K562 (cell line): ENCODE data around the gene ARMH1. TPM values are rescaled to one million over a fixed set of nuclear protein-coding genes. Genes with fewer than 3 reads are reported as not detected.

Source experiments
- ARNT ChIP-seq, 2 experiments: fragments of 450-650 bp; IDR thresholded peaks; 2 replicates each; pipeline ENCODE4 v1.6.1; 2016; ENCODE audit warnings: mild to moderate bottlenecking in 1 of 2
- COPS2 ChIP-seq: fragments of 450-650 bp; conservative IDR thresholded peaks from 2 replicates; pipeline ENCODE4 v1.6.1; 2016; ENCODE audit warnings: mild to moderate bottlenecking, moderate library complexity
- ERF ChIP-seq: fragments of 450-650 bp; formaldehyde crosslinking; IDR thresholded peaks from 2 replicates; pipeline ENCODE4 v1.4.0; 2020; ENCODE audit warnings: mild to moderate bottlenecking, mixed read lengths
- FOXP1 ChIP-seq: sonication (generic); formaldehyde crosslinking; IDR thresholded peaks from 2 replicates; pipeline ENCODE4 v1.8.0; 2022; ENCODE audit warnings: mild to moderate bottlenecking, missing genetic modification reagents
- MAFF ChIP-seq: IDR thresholded peaks from 2 replicates; pipeline ENCODE4 v1.6.1; 2012; ENCODE audit warnings: low read length, improper control_type of control experiment
- MTF1 ChIP-seq: fragments of 250-450 bp; sonication (Bioruptor Pico); IDR thresholded peaks from 2 replicates; pipeline ENCODE4 v1.9.0; 2021; ENCODE audit warnings: moderate library complexity, mild to moderate bottlenecking, inconsistent platforms, borderline replicate concordance
- MYNN ChIP-seq, 2 experiments: sonication (generic); formaldehyde crosslinking in 1 of 2; IDR thresholded peaks; 2 replicates each; pipeline versions ENCODE4 v1.5.0 to v1.6.1; 2016 to 2020; ENCODE audit warnings: antibody characterized with exemption in 1 of 2, missing genetic modification reagents in 1 of 2
- NR2C2 ChIP-seq, 2 experiments: fragments of 200-800 bp in 1 of 2; sonication (Bioruptor generic) in 1 of 2; sonication (generic) in 1 of 2; formaldehyde crosslinking in 1 of 2; IDR thresholded peaks; 2 replicates each; pipeline versions ENCODE4 v1.6.1 to v1.8.0; 2016 to 2022; ENCODE audit warnings: mild to moderate bottlenecking in 1 of 2, missing compliant biosample characterization in 1 of 2, missing genetic modification characterization in 1 of 2, missing genetic modification reagents in 1 of 2
- POLR2B ChIP-seq: fragments of 450-650 bp; IDR thresholded peaks from 2 replicates; pipeline ENCODE4 v1.6.1; 2018; ENCODE audit warnings: low read depth; ENCODE audit not compliant: partially characterized antibody
- TFAM ChIP-seq: fragments of 250-450 bp; sonication (Bioruptor Pico); conservative IDR thresholded peaks from 2 replicates; pipeline ENCODE4 v1.5.0; 2021; ENCODE audit warnings: mild to moderate bottlenecking, moderate library complexity
- TRIM28 ChIP-seq: fragments of 450-650 bp; IDR thresholded peaks from 2 replicates; pipeline ENCODE4 v1.6.1; 2017
- polyA plus RNA-seq, 8 experiments: library from polyadenylated mRNA; depleted of rRNA in 4 of 8; stranded (reverse) in 5 of 8; unstranded in 3 of 8; fragments of >200 nt; fragmentation: Nextera tagmentation in 2 of 8; fragmentation: Illumina TruSeq in 1 of 8; extraction: Ambion mirVana in 2 of 8; extraction: Trizol in 1 of 8; gene quantifications; 2 replicates each; pipeline versions ENCODE4 v1.2.1 to v1.2.3, GENCODE V29; 2011 to 2014; ENCODE audit warnings: inconsistent platforms in 1 of 8, missing spikeins in 1 of 8
- total RNA-seq, 7 experiments: library from RNA; depleted of rRNA in 6 of 7; stranded (reverse); fragments of >200 nt in 6 of 7; fragmentation: Illumina TruSeq in 2 of 7; extraction: Trizol in 2 of 7; gene quantifications; 2 replicates each; pipeline versions ENCODE4 v1.2.1 to v1.2.3, GENCODE V29; 2011 to 2021; ENCODE audit warnings: low replicate concordance in 1 of 7
- TF ChIP-seq, protein P1 (sequence below): fragments of 450-650 bp; conservative IDR thresholded peaks from 2 replicates; pipeline ENCODE4 v1.6.1; 2016; ENCODE audit warnings: missing genetic modification characterization, low read depth, mild to moderate bottlenecking, missing compliant biosample characterization, moderate library complexity
- TF ChIP-seq, protein P2 (sequence below): fragments of 250-450 bp; sonication (Bioruptor Pico); IDR thresholded peaks from 2 replicates; pipeline ENCODE4 v1.8.0; 2022; ENCODE audit warnings: inconsistent platforms, mild to moderate bottlenecking, moderate library complexity, borderline replicate concordance
- TF ChIP-seq, protein P3 (sequence below): sonication (generic); formaldehyde crosslinking; IDR thresholded peaks from 2 replicates; pipeline ENCODE4 v1.8.0; 2023; ENCODE audit warnings: mild to moderate bottlenecking, missing genetic modification reagents
- TF ChIP-seq, protein P4 (sequence below): fragments of 200-800 bp; sonication (Bioruptor generic); IDR thresholded peaks from 2 replicates; pipeline ENCODE4 v1.6.1; 2016; ENCODE audit warnings: missing genetic modification characterization, missing compliant biosample characterization

ARMH1 gene
- total and polyA plus RNA-seq, 9 of the 15 experiments (the other 6 are each of a cell fraction or from before 2014, with no cell fraction given): 0.41 TPM; not detected in 8

DNA sequence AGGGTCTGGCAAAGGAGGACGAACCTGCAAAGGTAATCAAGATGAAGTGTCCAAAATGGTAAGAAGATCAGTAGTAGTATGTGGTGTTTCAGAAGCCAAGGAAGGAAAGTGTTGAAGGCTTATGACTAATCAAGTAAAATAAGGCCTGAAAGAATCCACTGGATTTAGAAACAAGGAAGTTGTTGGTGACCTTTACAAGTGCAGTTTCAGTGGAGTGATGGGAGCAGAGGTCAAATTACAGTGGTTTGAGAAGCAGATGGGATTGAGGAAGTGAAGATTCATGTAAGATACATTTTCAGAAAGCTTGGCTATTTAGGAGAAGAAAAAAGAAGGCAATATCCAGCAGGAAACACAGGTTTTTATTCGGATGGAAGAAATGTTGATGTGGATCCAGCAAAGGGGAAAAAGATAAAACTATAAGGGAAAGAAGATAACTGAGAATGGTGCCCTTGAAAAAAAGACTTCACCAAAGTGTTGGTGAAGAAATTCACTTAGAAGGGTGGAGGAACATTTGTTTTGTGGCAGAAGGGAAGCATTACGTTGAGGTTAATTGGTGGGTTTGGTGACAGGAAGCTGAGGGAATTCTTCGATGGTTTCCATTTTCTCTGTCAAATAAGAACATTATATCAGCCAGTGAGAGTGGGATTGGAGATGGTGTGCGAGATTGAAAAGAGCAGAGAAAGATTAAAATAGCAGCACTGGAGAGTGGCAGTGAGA, 2.1 kb downstream of the ARMH1 start (continued):
- TF ChIP-seq, protein P1, sequence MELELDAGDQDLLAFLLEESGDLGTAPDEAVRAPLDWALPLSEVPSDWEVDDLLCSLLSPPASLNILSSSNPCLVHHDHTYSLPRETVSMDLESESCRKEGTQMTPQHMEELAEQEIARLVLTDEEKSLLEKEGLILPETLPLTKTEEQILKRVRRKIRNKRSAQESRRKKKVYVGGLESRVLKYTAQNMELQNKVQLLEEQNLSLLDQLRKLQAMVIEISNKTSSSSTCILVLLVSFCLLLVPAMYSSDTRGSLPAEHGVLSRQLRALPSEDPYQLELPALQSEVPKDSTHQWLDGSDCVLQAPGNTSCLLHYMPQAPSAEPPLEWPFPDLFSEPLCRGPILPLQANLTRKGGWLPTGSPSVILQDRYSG (tag): no peak
- TF ChIP-seq MTF1 (CRISPR knock-in tag): no peak
- no peak for TF ChIP-seq MAFF
- TF ChIP-seq TFAM (CRISPR knock-in tag): no peak
- TF ChIP-seq ARNT (IDR thresholded peaks at IDR 0.05): no peak
- TF ChIP-seq POLR2B: no peak
- no peak for TF ChIP-seq COPS2
- no peak for TF ChIP-seq FOXP1
- TF ChIP-seq ERF (CRISPR knock-in tag): no peak
- TF ChIP-seq TRIM28: no peak
- TF ChIP-seq, protein P2, sequence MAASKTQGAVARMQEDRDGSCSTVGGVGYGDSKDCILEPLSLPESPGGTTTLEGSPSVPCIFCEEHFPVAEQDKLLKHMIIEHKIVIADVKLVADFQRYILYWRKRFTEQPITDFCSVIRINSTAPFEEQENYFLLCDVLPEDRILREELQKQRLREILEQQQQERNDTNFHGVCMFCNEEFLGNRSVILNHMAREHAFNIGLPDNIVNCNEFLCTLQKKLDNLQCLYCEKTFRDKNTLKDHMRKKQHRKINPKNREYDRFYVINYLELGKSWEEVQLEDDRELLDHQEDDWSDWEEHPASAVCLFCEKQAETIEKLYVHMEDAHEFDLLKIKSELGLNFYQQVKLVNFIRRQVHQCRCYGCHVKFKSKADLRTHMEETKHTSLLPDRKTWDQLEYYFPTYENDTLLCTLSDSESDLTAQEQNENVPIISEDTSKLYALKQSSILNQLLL (CRISPR knock-in tag): no peak
- peak; percentile 68; the same call in 1 of the 2 replicates for TF ChIP-seq NR2C2 (CRISPR knock-in tag; IDR thresholded peaks at IDR 0.05)
- TF ChIP-seq NR2C2 (tag; IDR thresholded peaks at IDR 0.05): peak; percentile 94
- TF ChIP-seq, protein P3, sequence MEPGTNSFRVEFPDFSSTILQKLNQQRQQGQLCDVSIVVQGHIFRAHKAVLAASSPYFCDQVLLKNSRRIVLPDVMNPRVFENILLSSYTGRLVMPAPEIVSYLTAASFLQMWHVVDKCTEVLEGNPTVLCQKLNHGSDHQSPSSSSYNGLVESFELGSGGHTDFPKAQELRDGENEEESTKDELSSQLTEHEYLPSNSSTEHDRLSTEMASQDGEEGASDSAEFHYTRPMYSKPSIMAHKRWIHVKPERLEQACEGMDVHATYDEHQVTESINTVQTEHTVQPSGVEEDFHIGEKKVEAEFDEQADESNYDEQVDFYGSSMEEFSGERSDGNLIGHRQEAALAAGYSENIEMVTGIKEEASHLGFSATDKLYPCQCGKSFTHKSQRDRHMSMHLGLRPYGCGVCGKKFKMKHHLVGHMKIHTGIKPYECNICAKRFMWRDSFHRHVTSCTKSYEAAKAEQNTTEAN: peak; percentile 31; the same call in 1 of the 2 replicates
- TF ChIP-seq, protein P4, sequence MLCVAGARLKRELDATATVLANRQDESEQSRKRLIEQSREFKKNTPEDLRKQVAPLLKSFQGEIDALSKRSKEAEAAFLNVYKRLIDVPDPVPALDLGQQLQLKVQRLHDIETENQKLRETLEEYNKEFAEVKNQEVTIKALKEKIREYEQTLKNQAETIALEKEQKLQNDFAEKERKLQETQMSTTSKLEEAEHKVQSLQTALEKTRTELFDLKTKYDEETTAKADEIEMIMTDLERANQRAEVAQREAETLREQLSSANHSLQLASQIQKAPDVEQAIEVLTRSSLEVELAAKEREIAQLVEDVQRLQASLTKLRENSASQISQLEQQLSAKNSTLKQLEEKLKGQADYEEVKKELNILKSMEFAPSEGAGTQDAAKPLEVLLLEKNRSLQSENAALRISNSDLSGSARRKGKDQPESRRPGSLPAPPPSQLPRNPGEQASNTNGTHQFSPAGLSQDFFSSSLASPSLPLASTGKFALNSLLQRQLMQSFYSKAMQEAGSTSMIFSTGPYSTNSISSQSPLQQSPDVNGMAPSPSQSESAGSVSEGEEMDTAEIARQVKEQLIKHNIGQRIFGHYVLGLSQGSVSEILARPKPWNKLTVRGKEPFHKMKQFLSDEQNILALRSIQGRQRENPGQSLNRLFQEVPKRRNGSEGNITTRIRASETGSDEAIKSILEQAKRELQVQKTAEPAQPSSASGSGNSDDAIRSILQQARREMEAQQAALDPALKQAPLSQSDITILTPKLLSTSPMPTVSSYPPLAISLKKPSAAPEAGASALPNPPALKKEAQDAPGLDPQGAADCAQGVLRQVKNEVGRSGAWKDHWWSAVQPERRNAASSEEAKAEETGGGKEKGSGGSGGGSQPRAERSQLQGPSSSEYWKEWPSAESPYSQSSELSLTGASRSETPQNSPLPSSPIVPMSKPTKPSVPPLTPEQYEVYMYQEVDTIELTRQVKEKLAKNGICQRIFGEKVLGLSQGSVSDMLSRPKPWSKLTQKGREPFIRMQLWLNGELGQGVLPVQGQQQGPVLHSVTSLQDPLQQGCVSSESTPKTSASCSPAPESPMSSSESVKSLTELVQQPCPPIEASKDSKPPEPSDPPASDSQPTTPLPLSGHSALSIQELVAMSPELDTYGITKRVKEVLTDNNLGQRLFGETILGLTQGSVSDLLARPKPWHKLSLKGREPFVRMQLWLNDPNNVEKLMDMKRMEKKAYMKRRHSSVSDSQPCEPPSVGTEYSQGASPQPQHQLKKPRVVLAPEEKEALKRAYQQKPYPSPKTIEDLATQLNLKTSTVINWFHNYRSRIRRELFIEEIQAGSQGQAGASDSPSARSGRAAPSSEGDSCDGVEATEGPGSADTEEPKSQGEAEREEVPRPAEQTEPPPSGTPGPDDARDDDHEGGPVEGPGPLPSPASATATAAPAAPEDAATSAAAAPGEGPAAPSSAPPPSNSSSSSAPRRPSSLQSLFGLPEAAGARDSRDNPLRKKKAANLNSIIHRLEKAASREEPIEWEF: no peak
- TF ChIP-seq MYNN (IDR thresholded peaks at IDR 0.05): no peak
- no peak for TF ChIP-seq MYNN (CRISPR knock-in tag; IDR thresholded peaks at IDR 0.05)
